Aorta (tissue), 5 donors: ENCODE results near the gene IL1RAP. TPM values are rescaled to one million over a fixed set of nuclear protein-coding genes. Genes with fewer than 3 reads are reported as not detected.
"Not testable (repeated sequence)": the region's sequence is repeated elsewhere in the genome, so short reads cannot be mapped to it uniquely, and the experiment has no call there.

Experiments
- ATAC-seq: fragments of 200-7000 bp; cut with Tn5 transposase; one replicate; pipeline ENCODE4 v1.9.1; 2022; ENCODE audit warnings: moderate library complexity; ENCODE audit not compliant: low FRiP score
- DNase-seq, 2 donors: peaks; one replicate each; pipeline ENCODE4 v3.0.0-alpha.2; 2020
- H3K27ac ChIP-seq, 2 donors: one replicate each; pipeline ENCODE4 v1.5.1; 2013; ENCODE audit warnings: low read length in 2 of 2, mild to moderate bottlenecking in 2 of 2, moderate library complexity in 2 of 2, control low read depth in 1 of 2, inconsistent platforms in 1 of 2, low read depth in 1 of 2
- H3K27me3 ChIP-seq, 2 donors: one replicate each; pipeline ENCODE4 v1.6.1; 2013; ENCODE audit warnings: control low read depth in 1 of 2, low read length in 1 of 2, mild to moderate bottlenecking in 1 of 2, moderate library complexity in 1 of 2; ENCODE audit not compliant: insufficient read depth in 2 of 2, control insufficient read depth in 1 of 2
- H3K36me3 ChIP-seq, 2 donors: one replicate each; pipeline ENCODE4 v1.6.1; 2013; ENCODE audit warnings: control low read depth in 1 of 2, low read length in 1 of 2, mild to moderate bottlenecking in 1 of 2; ENCODE audit not compliant: insufficient read depth in 2 of 2, control insufficient read depth in 1 of 2
- H3K4me1 ChIP-seq, 2 donors: one replicate each; pipeline ENCODE4 v1.6.1; 2013; ENCODE audit warnings: low read length in 2 of 2, control low read depth in 1 of 2, mild to moderate bottlenecking in 1 of 2, moderate library complexity in 1 of 2; ENCODE audit not compliant: insufficient read depth in 2 of 2, control insufficient read depth in 1 of 2
- H3K4me3 ChIP-seq, 2 donors: one replicate each; pipeline ENCODE4 v1.5.1; 2013; ENCODE audit warnings: low read length in 2 of 2, control low read depth in 1 of 2, mild to moderate bottlenecking in 1 of 2
- H3K9me3 ChIP-seq: one replicate; pipeline ENCODE4 v1.6.1; 2013; ENCODE audit warnings: mild to moderate bottlenecking, low read length; ENCODE audit not compliant: control insufficient read depth
- WGBS, 2 donors: extraction: QIAGEN DNeasy Blood & Tissue Kit; methylation state at CpG; one replicate each; pipeline ENCODE4 v1.1.7; 2013; 5-methylcytosine and 5-hydroxymethylcytosine counted together
- intact Hi-C, 2 donors: fragments of 100-400 bp; cut with DNase I; formaldehyde crosslinking; loops; one replicate each; pipeline versions ENCODE4 v1.14.2 to v1.15.0; 2022
- long read RNA-seq, 2 donors: library from polyadenylated mRNA; unstranded; transcript quantifications; one replicate each; pipeline ENCODE4 v2.0.0, GENCODE V29; 2020 to 2021
- polyA plus RNA-seq, 2 donors: library from polyadenylated mRNA; stranded (reverse); fragments of 200-250 nt; gene quantifications; one replicate each; pipeline ENCODE4 v1.2.3, GENCODE V29; 2013
- total RNA-seq, 2 donors: library from RNA; stranded (reverse); fragmentation: NEBNext Ultra II Directional; extraction: Animal tissue kit (Norgen Biotek cat#: 25700); gene quantifications; one replicate each; pipeline ENCODE4 v1.2.1, GENCODE V29; 2021
- donor health status: healthy with polysubstance abuse.
- donor health status: Bipolar disorder and iron deficiency.
- donor health status: DM: no; HTN: no; CAD: no.
- donor health status: DM: no; HTN: no; CAD: no.
- donor health status: DM: yes; HTN: yes; CAD: no.

IL1RAP gene
- total RNA-seq: 10 to 100 TPM; 17.2 to 19.1 TPM
- polyA plus RNA-seq: 1 to 10 TPM; 2.5 to 2.8 TPM
- long read RNA-seq, donor 1, full-length matches to known transcripts: 7 of 12 reads
- long read RNA-seq, donor 1, partial matches to known transcripts: 2 of 12 reads
- long read RNA-seq, donor 1, other reads (novel, unspliced or antisense): 3 of 12 reads
- long read RNA-seq, donor 2, partial matches to known transcripts: 1 of 6 reads
- long read RNA-seq, donor 2, other reads (novel, unspliced or antisense): 3 of 6 reads

- no peaks in the 10 kb centered on the region for H3K4me1 ChIP-seq
- ATAC-seq (peak; percentile 98), DNase-seq (peak; percentile 96 to 97)
- H3K27ac ChIP-seq: peak within 1 kb of the TSS in 1 of 2 donors; percentile 41
- H3K27me3 ChIP-seq: no peaks in the 10 kb centered on the region
- 0% methylated on average over 75 to 76 of the region's 76 CpGs for WGBS, 2 donors
- no peaks in the 10 kb centered on the region for H3K9me3 ChIP-seq
- H3K4me3 ChIP-seq: peak within 1 kb of the TSS; percentile 83
- intact Hi-C loops: loop anchor here in 1 of 2 donors (5.0 kb wide), 2 partner anchors 54 to 189 kb away; no protein-coding TSS in a partner anchor
- H3K36me3 ChIP-seq: no peaks in the 10 kb centered on the region
These were observed at the start of gene IL1RAP for GRCh38 chr3:190513409-190514370. Gene IL1RAP, plus strand, starts transcription at chr3:190514085. Its CDS starts 50,205 bp downstream, at chr3:190564290.

DNA sequence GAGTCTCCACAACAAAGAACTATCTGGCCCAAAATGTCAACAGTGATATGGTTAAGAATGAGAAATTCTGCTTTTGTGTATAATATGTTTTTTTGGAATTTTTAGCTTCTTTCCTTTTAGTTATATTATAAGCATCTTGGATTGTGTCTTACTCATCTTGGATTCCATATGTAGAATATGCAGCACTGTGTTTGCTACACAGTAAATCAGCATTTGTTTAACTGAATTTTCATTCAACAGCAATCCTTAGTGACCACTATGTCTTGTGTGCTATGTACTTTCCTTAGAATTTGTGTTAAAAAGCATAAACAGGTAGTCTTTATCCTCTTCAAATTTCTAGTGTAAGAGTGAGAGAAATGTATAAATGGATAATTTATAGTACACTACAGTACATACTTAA is 46.0 kb upstream of the IL1RAP start:
- no peak overlapping the region for H3K27ac ChIP-seq
- no peak for DNase-seq
- H3K36me3 ChIP-seq: no peaks in the 10 kb centered on the region
- H3K9me3 ChIP-seq: peaks cover 1% of the 10 kb centered on the region
- no peaks in the 10 kb centered on the region for H3K4me1 ChIP-seq
- H3K4me3 ChIP-seq: no peak overlapping the region
- intact Hi-C loops: no loop called here
- H3K27me3 ChIP-seq: no peaks in the 10 kb centered on the region
- no peak for ATAC-seq

GRCh38 chr3:190473261-190473660 is 40.6 kb upstream of the IL1RAP start:
- H3K36me3 ChIP-seq, H3K4me1 ChIP-seq, H3K9me3 ChIP-seq, ATAC-seq, H3K4me3 ChIP-seq, H3K27ac ChIP-seq, DNase-seq, intact Hi-C loops, H3K27me3 ChIP-seq: not testable (repeated sequence)
- WGBS, 2 donors: 96 to 98% methylated on average over 21 to 25 of the region's 25 CpGs

DNA sequence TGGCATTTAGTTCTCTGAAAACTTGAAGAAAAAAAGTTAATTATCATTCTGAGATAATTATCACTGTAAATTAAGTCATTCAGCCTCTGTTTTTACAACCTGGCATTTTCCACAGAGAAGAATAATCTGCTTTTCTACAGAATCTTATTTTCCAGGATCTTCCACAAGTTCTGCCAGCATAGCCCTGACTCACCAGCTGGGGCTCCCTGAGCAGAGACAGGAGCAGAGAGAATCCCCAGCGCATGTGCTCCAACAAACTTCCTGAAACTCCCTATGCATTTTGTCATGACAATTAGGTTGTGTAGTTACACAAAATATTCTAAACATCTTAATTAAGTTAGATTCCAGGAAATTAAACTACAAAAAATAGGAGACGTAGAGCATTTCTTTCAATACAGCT is 32.1 kb upstream of the IL1RAP start:
- no peak overlapping the region for H3K4me3 ChIP-seq
- intact Hi-C loops: no loop called here
- whole genome bisulfite sequencing, 2 donors: 87 to 88% methylated on average over 2 of the region's 2 CpGs
- no peak overlapping the region for H3K27ac ChIP-seq
- H3K36me3 ChIP-seq: no peaks in the 10 kb centered on the region
- H3K4me1 ChIP-seq: no peaks in the 10 kb centered on the region
- ATAC-seq: no peak
- H3K9me3 ChIP-seq: no peaks in the 10 kb centered on the region
- H3K27me3 ChIP-seq: no peaks in the 10 kb centered on the region
- no peak for DNase-seq

- H3K36me3 ChIP-seq: no peaks in the 10 kb centered on the region
- no peaks in the 10 kb centered on the region for H3K27me3 ChIP-seq
- intact Hi-C loops: no loop called here
- H3K27ac ChIP-seq: no peak overlapping the region
- no peak overlapping the region for H3K4me3 ChIP-seq
- ATAC-seq (no peak), DNase-seq (no peak)
- no peaks in the 10 kb centered on the region for H3K4me1 ChIP-seq
- no peaks in the 10 kb centered on the region for H3K9me3 ChIP-seq
- WGBS, 2 donors: 16 to 24% methylated on average over 6 of the region's 6 CpGs
These were observed 27.9 kb upstream of the IL1RAP start for GRCh38 chr3:190485830-190486532.

- ATAC-seq: no peak
- 0 to 7% methylated on average over 1 of the region's 1 CpG for WGBS, 2 donors
These were observed 27.4 kb upstream of the IL1RAP start for GRCh38 chr3:190486533-190486864.

DNA sequence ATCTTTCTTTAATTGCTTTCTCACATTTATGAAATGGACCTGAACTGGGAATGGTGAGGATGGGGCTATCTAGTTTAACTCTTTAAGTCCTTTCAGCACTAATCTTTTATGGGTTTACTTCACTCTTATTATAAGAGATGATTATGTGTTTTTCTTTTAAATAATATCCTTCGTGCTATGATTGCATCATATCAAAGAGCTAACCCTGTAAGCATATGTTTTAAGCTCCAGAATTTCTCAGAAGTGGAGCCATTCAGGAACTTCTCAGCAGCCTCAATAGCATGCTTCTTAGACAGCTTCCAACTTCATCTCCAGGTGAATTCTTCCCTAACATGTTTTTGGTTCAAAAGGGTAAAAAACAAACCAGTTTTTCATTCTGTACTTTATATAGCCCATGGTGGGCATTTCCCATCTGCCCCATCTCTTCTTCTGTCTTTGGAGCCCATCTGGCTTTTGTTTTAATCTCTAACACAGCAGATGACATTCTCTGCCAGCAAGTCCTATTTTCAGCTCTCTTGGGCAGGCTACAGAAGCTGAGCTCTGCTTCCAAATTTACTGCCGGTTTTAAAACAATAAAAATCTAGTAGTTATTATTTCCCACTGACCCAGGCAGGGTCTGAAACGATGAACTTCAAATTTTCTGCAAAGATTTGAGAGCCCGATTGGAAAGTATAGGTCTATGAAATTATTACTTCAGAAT is 26.8 kb upstream of the IL1RAP start:
- ATAC-seq: no peak
- H3K27ac ChIP-seq: no peak overlapping the region
- 40 to 48% methylated on average over 4 of the region's 4 CpGs for WGBS, 2 donors
- H3K4me3 ChIP-seq: no peak overlapping the region
- intact Hi-C loops: no loop called here
- no peaks in the 10 kb centered on the region for H3K27me3 ChIP-seq
- H3K36me3 ChIP-seq: no peaks in the 10 kb centered on the region
- H3K9me3 ChIP-seq: no peaks in the 10 kb centered on the region
- H3K4me1 ChIP-seq: no peaks in the 10 kb centered on the region
- no peak for DNase-seq

More at GRCh38 chr3:190486533-190486864, 27.4 kb upstream of the IL1RAP start:
- H3K4me1 ChIP-seq: no peaks in the 10 kb centered on the region
- no peaks in the 10 kb centered on the region for H3K27me3 ChIP-seq
- intact Hi-C loops: no loop called here
- DNase-seq: no peak
- no peak overlapping the region for H3K27ac ChIP-seq
- no peak overlapping the region for H3K4me3 ChIP-seq
- no peaks in the 10 kb centered on the region for H3K9me3 ChIP-seq
- H3K36me3 ChIP-seq: no peaks in the 10 kb centered on the region

- DNase-seq (no peak), ATAC-seq (no peak)
- no peak overlapping the region for H3K4me3 ChIP-seq
- H3K27me3 ChIP-seq: no peaks in the 10 kb centered on the region
- H3K27ac ChIP-seq: no peak overlapping the region
- no peaks in the 10 kb centered on the region for H3K9me3 ChIP-seq
- intact Hi-C loops: no loop called here
- no peaks in the 10 kb centered on the region for H3K36me3 ChIP-seq
- H3K4me1 ChIP-seq: no peaks in the 10 kb centered on the region
- 73 to 76% methylated on average over 4 of the region's 4 CpGs for WGBS, 2 donors
These were observed 22.3 kb upstream of the IL1RAP start for GRCh38 chr3:190491533-190492054.
